Fibroblast of the aortic adventitia (primary cell): ENCODE data around the gene UGT1A5. TPM values are rescaled to one million over a fixed set of nuclear protein-coding genes. Genes with fewer than 3 reads are reported as not detected.

ENCODE experiments used
- DNase-seq: peaks from one replicate; pipeline ENCODE4 v3.0.0-alpha.2; 2010; ENCODE audit warnings: low read depth
- H3K4me3 ChIP-seq: 2 replicates; pipeline ENCODE4 v1.5.1; 2011; ENCODE audit warnings: low read depth, mild to moderate bottlenecking, control low read depth, low read length, moderate library complexity
- CTCF ChIP-seq: IDR thresholded peaks from 2 replicates; pipeline ENCODE4 v1.5.1; 2011; ENCODE audit warnings: mild to moderate bottlenecking, low read length, control low read depth, inconsistent platforms; ENCODE audit not compliant: insufficient read depth
- total RNA-seq: library from RNA; depleted of rRNA; stranded (reverse); fragments of >200 nt; gene quantifications from 2 replicates; pipeline ENCODE4 v1.2.3, GENCODE V29; 2012; ENCODE audit warnings: low replicate concordance

The UGT1A5 gene
- total RNA-seq, 1 donor: not detected

- no peak for DNase-seq
- no peak for TF ChIP-seq CTCF
- H3K4me3 ChIP-seq: no peak overlapping the region
Measured at GRCh38 chr2:233799716-233800115, 87.0 kb downstream of the UGT1A5 start.

DNA sequence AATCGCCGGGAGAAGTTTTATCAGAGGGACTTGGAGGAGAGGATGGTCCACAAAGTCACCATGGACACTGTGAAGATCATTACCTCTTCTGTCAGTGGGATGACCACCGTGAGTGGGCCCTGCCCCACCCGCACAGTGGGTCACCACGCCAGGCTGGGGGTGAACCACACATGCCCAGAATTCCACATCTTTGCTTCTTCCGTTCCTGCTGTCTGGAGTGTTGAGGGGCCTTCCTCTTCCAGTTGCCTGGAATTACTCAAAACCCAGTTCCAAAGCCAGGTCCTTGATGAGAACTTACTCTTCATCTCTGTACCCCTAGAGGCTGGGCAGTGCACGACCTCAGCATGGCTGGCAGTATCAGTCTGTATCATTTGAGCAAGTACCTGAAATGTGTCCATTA, 87.5 kb downstream of the UGT1A5 start:
- no peak for TF ChIP-seq CTCF
- H3K4me3 ChIP-seq: no peak overlapping the region
- DNase-seq: no peak

GRCh38 chr2:233801357-233802131, 88.8 kb downstream of the UGT1A5 start:
- H3K4me3 ChIP-seq: no peak overlapping the region
- peak; percentile 12 for DNase-seq
- TF ChIP-seq CTCF: no peak

DNA sequence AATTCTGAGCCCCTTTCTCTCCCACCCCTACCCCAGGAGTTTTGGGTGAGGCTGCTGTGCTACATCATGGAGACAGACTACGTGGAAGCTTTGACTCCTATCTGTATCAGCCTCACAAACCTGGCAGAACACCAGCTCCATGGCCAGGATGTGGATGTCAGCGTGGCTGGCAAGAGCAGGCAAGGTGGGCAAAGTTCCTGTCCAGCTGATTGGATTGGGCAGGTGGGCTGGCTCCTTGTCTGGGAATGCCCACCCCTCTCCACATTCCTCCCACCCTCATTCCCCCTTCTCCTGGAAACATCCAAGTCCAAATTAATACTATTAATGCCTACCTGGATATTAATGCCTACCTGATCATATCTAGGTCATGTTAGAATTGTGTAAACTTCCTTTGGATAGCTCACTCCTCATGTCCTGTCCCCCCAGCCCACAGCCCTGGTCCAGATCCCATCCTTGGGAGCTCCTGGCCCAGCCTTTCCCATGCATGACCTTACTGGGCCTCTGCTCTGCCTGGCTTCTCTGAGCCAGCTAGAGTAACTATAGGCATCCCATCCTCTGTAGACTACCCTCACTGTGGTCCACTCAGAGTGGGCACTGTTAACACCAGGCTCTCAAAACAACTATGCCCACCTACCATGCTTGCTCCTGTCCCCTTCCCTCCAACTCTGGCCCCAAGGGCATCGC, 89.6 kb downstream of the UGT1A5 start:
- no peak for TF ChIP-seq CTCF
- DNase-seq: no peak
- H3K4me3 ChIP-seq: no peak overlapping the region

DNA sequence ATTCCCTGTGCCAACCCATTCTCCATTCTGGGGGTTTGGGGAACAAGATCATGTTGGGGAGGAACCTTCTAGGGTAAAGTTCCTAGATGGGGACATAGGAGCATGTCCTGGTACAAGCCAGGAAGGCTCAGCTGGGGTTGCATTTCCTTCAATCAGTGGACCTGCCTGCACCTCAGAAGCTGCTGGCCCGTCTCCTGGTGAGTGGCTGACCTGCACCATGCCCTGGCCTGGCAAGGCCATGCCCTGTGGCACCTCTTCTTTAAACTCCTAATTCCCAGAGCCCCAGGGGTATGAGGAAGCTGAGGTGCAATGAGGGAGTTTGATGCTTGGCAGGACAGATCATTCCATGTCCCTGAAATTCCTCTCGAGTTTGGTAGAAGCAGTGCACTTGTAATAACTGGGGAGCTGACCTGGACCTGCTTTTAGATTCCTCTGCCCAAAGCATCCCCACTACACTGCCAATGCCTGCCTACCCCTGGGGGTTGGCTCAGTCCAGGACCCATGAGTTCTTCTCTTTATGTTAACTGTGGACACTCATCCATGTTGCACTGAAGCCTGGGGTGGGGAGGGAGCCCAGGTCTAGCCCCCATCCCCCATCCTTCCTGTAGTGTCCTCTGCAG, 90.7 kb downstream of the UGT1A5 start:
- no peak for TF ChIP-seq CTCF
- DNase-seq: no peak

DNA sequence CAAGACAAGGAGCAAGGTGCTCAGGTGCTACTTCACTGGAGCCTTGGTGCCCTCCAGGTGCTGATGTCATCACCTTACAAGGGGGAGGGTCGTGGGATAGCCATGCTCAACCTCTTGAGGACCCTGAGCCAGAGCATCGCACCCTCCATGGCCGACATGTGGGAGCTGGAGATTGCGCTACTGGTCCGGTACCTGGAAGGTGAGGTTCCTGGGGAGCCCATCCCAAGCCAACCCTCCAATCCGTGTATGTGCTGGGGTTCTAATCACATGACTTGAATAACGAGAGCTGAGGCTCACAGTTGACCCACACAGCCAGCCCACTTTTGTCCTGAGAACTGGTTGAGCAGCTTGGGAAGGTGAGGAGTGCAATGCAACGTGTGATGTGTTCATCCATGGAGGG, 91.3 kb downstream of the UGT1A5 start:
- DNase-seq: no peak
- TF ChIP-seq CTCF: no peak

More for the DNA sequence above, 90.7 kb downstream of the UGT1A5 start:
- no peak overlapping the region for H3K4me3 ChIP-seq

More for the DNA sequence above, 91.3 kb downstream of the UGT1A5 start:
- H3K4me3 ChIP-seq: no peak overlapping the region
